SK-N-SH treated with all-trans-retinoic acid at 6 μM for 48 hours (cell line): Measurements from ENCODE around the gene SLC22A17.

Source experiments
- ATAC-seq: fragments of 200-7000 bp; cut with Tn5 transposase; 3 replicates; pipeline ENCODE4 v1.9.1; 2020; ENCODE audit warnings: mild to moderate bottlenecking, moderate library complexity
- BACH2 ChIP-seq: fragments of 250-450 bp; sonication (Bioruptor Pico); IDR thresholded peaks from 2 replicates; pipeline ENCODE4 v1.9.0; 2021; ENCODE audit warnings: mild to moderate bottlenecking, borderline replicate concordance
- CSDC2 ChIP-seq: fragments of 250-450 bp; sonication (Bioruptor Pico); IDR thresholded peaks from 2 replicates; pipeline ENCODE4 v1.5.0; 2020; ENCODE audit warnings: mild to moderate bottlenecking, moderate library complexity
- ESRRG ChIP-seq: fragments of 250-450 bp; sonication (Bioruptor Pico); IDR thresholded peaks from 2 replicates; pipeline ENCODE4 v1.6.1; 2021; ENCODE audit warnings: mild to moderate bottlenecking
- GLIS3 ChIP-seq: fragments of 250-450 bp; sonication (Bioruptor Pico); IDR thresholded peaks from 2 replicates; pipeline ENCODE4 v1.5.0; 2020; ENCODE audit warnings: mild to moderate bottlenecking, moderate library complexity
- ISL1 ChIP-seq: fragments of 250-450 bp; sonication (Bioruptor Pico); IDR thresholded peaks from 2 replicates; pipeline ENCODE4 v2.1.2; 2022; ENCODE audit warnings: mild to moderate bottlenecking, moderate library complexity
- OSR1 ChIP-seq: fragments of 250-450 bp; sonication (Bioruptor Pico); IDR thresholded peaks from 2 replicates; pipeline ENCODE4 v1.8.0; 2022; ENCODE audit warnings: moderate library complexity, mild to moderate bottlenecking, inconsistent platforms
- PPARA ChIP-seq: fragments of 250-450 bp; sonication (Bioruptor Pico); IDR thresholded peaks from 2 replicates; pipeline ENCODE4 v1.5.0; 2020; ENCODE audit warnings: mild to moderate bottlenecking, borderline replicate concordance
- RARB ChIP-seq: fragments of 250-450 bp; sonication (Bioruptor Pico); IDR thresholded peaks from 2 replicates; pipeline ENCODE4 v1.8.0; 2021; ENCODE audit warnings: mild to moderate bottlenecking, moderate library complexity
- SNAI2 ChIP-seq: fragments of 250-450 bp; sonication (Bioruptor Pico); IDR thresholded peaks from 2 replicates; pipeline ENCODE4 v1.5.0; 2020; ENCODE audit warnings: mild to moderate bottlenecking, moderate library complexity
- TOX ChIP-seq: fragments of 250-450 bp; sonication (Bioruptor Pico); IDR thresholded peaks from 2 replicates; pipeline ENCODE4 v1.8.0; 2021; ENCODE audit warnings: mild to moderate bottlenecking, moderate library complexity, borderline replicate concordance
- ZFP3 ChIP-seq: fragments of 250-450 bp; sonication (Bioruptor Pico); IDR thresholded peaks from 2 replicates; pipeline ENCODE4 v1.5.0; 2020; ENCODE audit warnings: mild to moderate bottlenecking, moderate library complexity
- ZNF565 ChIP-seq: fragments of 450-650 bp; formaldehyde crosslinking; conservative IDR thresholded peaks from 2 replicates; pipeline ENCODE4 v1.5.0; 2020; ENCODE audit warnings: low read depth, mild to moderate bottlenecking, moderate library complexity
- ZNF70 ChIP-seq: fragments of 450-650 bp; formaldehyde crosslinking; IDR thresholded peaks from 2 replicates; pipeline ENCODE4 v1.5.0; 2020; ENCODE audit warnings: mild to moderate bottlenecking, moderate library complexity
- TF ChIP-seq, protein P1 (sequence below): fragments of 250-450 bp; sonication (Bioruptor Pico); IDR thresholded peaks from 2 replicates; pipeline ENCODE4 v1.5.1; 2020; ENCODE audit warnings: low read depth, mild to moderate bottlenecking, moderate library complexity
- TF ChIP-seq, protein P2 (sequence below): fragments of 250-450 bp; sonication (Bioruptor Pico); IDR thresholded peaks from 2 replicates; pipeline ENCODE4 v1.8.0; 2020; ENCODE audit warnings: mild to moderate bottlenecking, moderate library complexity, borderline replicate concordance
- TF ChIP-seq, protein P3 (sequence below): fragments of 250-450 bp; sonication (Bioruptor Pico); IDR thresholded peaks from 2 replicates; pipeline ENCODE4 v1.8.0; 2021; ENCODE audit warnings: low read depth, mild to moderate bottlenecking, moderate library complexity, borderline replicate concordance
- TF ChIP-seq, protein P4 (sequence below): fragments of 250-450 bp; sonication (Bioruptor Pico); IDR thresholded peaks from 2 replicates; pipeline ENCODE4 v1.5.0; 2020; ENCODE audit warnings: mild to moderate bottlenecking, moderate library complexity
- TF ChIP-seq, protein P5 (sequence below): fragments of 250-450 bp; sonication (Bioruptor Pico); IDR thresholded peaks from 2 replicates; pipeline ENCODE4 v1.5.1; 2021; ENCODE audit warnings: mild to moderate bottlenecking, moderate library complexity

SLC22A17 gene

DNA sequence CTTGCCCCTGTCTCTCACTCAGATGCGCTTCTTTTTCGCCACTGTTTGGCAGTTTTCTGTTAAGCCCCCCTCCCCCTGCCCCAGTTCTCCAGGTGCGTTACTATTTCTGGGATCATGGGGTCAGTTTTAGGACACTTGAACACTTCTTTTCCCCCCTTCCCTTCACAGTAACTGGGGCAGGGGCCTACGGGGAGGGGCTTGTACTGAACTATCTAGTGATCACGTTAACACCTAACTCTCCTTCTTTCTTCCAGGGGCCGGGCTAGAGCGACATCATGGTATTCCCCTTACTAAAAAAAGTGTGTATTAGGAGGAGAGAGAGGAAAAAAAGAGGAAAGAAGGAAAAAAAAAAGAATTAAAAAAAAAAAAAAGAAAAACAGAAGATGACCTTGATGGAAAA lies 27.7 kb downstream of the SLC22A17 start (continued):
- TF ChIP-seq SNAI2 (CRISPR knock-in tag) (no peak), BACH2 (CRISPR knock-in tag) (no peak), TOX (CRISPR knock-in tag) (no peak), ZNF565 (CRISPR knock-in tag) (no peak)
- TF ChIP-seq, protein P1, sequence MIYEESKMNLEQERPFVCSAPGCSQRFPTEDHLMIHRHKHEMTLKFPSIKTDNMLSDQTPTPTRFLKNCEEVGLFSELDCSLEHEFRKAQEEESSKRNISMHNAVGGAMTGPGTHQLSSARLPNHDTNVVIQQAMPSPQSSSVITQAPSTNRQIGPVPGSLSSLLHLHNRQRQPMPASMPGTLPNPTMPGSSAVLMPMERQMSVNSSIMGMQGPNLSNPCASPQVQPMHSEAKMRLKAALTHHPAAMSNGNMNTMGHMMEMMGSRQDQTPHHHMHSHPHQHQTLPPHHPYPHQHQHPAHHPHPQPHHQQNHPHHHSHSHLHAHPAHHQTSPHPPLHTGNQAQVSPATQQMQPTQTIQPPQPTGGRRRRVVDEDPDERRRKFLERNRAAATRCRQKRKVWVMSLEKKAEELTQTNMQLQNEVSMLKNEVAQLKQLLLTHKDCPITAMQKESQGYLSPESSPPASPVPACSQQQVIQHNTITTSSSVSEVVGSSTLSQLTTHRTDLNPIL (CRISPR knock-in tag) = no peak
- TF ChIP-seq, protein P2, sequence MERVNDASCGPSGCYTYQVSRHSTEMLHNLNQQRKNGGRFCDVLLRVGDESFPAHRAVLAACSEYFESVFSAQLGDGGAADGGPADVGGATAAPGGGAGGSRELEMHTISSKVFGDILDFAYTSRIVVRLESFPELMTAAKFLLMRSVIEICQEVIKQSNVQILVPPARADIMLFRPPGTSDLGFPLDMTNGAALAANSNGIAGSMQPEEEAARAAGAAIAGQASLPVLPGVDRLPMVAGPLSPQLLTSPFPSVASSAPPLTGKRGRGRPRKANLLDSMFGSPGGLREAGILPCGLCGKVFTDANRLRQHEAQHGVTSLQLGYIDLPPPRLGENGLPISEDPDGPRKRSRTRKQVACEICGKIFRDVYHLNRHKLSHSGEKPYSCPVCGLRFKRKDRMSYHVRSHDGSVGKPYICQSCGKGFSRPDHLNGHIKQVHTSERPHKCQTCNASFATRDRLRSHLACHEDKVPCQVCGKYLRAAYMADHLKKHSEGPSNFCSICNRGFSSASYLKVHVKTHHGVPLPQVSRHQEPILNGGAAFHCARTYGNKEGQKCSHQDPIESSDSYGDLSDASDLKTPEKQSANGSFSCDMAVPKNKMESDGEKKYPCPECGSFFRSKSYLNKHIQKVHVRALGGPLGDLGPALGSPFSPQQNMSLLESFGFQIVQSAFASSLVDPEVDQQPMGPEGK (CRISPR knock-in tag) = no peak

DNA sequence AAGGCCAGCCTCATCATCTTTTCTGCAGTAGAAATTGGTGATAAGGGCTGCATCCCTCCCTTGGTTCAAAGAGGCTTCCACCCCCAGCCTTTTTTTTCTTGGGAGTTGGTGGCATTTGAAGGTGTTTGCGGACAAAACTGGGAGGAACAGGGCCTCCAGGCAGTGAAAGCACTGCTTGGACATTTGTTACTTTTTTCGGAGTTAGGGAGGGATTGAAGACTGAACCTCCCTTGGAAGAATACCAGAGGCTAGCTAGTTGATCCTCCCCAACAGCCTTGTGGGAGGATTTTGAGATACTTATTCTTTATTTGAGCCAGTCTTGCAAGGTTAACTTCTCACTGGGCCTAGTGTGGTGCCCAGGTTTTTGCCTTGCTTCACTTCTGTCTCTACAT lies 28.2 kb downstream of the SLC22A17 start:
- ATAC-seq = no peak
- no peak for TF ChIP-seq SNAI2 (CRISPR knock-in tag)

DNA sequence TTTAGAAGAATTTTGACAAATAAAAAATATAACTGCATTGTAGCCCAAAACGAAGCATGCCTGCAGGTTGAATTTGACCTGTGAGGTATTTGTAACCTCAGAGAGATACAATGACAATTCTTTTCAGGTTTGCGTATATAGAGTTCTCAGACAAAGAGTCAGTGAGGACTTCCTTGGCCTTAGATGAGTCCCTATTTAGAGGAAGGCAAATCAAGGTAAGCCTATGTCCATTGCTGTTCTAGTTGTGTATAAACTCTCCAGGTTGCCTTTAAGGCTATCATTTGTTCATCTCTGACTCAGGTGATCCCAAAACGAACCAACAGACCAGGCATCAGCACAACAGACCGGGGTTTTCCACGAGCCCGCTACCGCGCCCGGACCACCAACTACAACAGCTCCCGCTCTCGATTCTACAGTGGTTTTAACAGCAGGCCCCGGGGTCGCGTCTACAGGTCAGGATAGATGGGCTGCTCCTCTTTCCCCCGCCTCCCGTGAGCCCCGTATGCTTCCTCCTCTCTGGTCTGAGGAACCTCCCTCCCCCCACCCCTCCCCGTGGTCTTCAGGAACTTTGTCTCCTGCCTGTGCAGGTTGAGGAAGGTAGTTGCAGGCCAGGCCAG lies 28.7 kb downstream of the SLC22A17 start:
- ATAC-seq = no peak
- TF ChIP-seq BACH2 (CRISPR knock-in tag) = no peak
- TF ChIP-seq, protein P3, sequence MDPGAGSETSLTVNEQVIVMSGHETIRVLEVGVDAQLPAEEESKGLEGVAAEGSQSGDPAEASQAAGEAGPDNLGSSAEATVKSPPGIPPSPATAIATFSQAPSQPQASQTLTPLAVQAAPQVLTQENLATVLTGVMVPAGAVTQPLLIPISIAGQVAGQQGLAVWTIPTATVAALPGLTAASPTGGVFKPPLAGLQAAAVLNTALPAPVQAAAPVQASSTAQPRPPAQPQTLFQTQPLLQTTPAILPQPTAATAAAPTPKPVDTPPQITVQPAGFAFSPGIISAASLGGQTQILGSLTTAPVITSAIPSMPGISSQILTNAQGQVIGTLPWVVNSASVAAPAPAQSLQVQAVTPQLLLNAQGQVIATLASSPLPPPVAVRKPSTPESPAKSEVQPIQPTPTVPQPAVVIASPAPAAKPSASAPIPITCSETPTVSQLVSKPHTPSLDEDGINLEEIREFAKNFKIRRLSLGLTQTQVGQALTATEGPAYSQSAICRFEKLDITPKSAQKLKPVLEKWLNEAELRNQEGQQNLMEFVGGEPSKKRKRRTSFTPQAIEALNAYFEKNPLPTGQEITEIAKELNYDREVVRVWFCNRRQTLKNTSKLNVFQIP (CRISPR knock-in tag) = no peak
- no peak for TF ChIP-seq SNAI2 (CRISPR knock-in tag)
- TF ChIP-seq, protein P1 (CRISPR knock-in tag) = no peak
- no peak for TF ChIP-seq RARB (CRISPR knock-in tag)

DNA sequence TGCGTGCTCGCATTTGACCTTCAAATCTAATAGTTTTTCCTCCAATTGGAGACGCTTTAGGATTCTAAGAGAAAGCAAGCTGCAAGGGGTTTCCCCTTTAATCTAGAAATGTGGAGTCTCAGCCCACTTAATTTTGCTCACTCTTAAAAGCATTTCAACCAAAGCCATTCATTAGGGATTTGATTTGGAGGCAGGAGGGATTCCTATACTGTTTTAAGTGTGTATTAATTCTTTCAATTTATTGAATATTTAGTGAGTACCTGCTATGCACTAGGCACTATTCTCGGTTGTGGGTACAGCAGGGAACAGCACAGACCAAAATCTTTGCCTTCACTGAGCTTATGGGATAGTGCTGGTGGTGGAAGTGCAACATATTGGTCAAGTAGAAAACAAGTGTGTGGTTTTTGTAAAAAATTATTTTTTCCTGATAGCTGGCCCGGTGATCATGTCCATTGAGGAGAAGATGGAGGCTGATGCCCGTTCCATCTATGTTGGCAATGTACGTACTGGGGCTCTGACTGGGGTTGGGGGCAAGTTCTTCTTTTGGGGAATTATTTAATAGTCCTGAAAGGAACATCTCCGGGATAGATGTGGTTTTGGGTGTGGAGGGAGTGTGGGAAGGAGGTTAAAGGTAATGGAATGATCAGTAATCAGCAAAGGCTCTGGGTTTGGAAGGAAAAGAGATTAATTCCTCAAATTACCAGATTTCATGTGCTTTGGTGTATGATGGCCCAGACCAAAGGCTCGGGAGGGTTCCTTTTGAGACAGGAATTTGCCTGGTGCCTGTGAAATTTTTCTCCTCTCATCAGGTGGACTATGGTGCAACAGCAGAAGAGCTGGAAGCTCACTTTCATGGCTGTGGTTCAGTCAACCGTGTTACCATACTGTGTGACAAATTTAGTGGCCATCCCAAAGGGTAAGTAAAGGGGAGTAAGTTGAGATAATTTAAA lies 29.8 kb downstream of the SLC22A17 start:
- ATAC-seq = no peak
- TF ChIP-seq GLIS3 (CRISPR knock-in tag) = no peak
- TF ChIP-seq ZFP3 (CRISPR knock-in tag) = no peak
- no peak for TF ChIP-seq SNAI2 (CRISPR knock-in tag)
- TF ChIP-seq CSDC2 (CRISPR knock-in tag) = no peak
- TF ChIP-seq, protein P1 (CRISPR knock-in tag) = no peak
- TF ChIP-seq, protein P2 (CRISPR knock-in tag) = no peak
- no peak for TF ChIP-seq OSR1 (CRISPR knock-in tag)
- no peak for TF ChIP-seq PPARA (CRISPR knock-in tag)
- no peak for TF ChIP-seq ESRRG
- TF ChIP-seq, protein P4, sequence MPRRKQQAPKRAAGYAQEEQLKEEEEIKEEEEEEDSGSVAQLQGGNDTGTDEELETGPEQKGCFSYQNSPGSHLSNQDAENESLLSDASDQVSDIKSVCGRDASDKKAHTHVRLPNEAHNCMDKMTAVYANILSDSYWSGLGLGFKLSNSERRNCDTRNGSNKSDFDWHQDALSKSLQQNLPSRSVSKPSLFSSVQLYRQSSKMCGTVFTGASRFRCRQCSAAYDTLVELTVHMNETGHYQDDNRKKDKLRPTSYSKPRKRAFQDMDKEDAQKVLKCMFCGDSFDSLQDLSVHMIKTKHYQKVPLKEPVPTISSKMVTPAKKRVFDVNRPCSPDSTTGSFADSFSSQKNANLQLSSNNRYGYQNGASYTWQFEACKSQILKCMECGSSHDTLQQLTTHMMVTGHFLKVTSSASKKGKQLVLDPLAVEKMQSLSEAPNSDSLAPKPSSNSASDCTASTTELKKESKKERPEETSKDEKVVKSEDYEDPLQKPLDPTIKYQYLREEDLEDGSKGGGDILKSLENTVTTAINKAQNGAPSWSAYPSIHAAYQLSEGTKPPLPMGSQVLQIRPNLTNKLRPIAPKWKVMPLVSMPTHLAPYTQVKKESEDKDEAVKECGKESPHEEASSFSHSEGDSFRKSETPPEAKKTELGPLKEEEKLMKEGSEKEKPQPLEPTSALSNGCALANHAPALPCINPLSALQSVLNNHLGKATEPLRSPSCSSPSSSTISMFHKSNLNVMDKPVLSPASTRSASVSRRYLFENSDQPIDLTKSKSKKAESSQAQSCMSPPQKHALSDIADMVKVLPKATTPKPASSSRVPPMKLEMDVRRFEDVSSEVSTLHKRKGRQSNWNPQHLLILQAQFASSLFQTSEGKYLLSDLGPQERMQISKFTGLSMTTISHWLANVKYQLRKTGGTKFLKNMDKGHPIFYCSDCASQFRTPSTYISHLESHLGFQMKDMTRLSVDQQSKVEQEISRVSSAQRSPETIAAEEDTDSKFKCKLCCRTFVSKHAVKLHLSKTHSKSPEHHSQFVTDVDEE = no peak
- TF ChIP-seq RARB (CRISPR knock-in tag) = no peak
- no peak for TF ChIP-seq ISL1 (CRISPR knock-in tag)
- TF ChIP-seq ZNF565 (CRISPR knock-in tag) = no peak
- TF ChIP-seq BACH2 (CRISPR knock-in tag) = no peak
- TF ChIP-seq, protein P5, sequence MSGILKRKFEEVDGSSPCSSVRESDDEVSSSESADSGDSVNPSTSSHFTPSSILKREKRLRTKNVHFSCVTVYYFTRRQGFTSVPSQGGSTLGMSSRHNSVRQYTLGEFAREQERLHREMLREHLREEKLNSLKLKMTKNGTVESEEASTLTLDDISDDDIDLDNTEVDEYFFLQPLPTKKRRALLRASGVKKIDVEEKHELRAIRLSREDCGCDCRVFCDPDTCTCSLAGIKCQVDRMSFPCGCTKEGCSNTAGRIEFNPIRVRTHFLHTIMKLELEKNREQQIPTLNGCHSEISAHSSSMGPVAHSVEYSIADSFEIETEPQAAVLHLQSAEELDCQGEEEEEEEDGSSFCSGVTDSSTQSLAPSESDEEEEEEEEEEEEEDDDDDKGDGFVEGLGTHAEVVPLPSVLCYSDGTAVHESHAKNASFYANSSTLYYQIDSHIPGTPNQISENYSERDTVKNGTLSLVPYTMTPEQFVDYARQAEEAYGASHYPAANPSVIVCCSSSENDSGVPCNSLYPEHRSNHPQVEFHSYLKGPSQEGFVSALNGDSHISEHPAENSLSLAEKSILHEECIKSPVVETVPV (CRISPR knock-in tag) = no peak
- no peak for TF ChIP-seq TOX (CRISPR knock-in tag)
- no peak for TF ChIP-seq ZNF70 (CRISPR knock-in tag)
